Hepatocyte (in vitro differentiated cells): ENCODE results near the gene PHETA1.
A peak's percentile ranks its signal among the peaks of the same experiment; 100 is the strongest.

Source experiments
- EZH2 ChIP-seq: fragments of 200-600 bp; sonication (generic); IDR thresholded peaks from 2 replicates; pipeline ENCODE4 v1.6.1; 2016; ENCODE audit warnings: antibody characterized with exemption, mild to moderate bottlenecking, borderline replicate concordance
- TF ChIP-seq, protein P1 (sequence below): fragments of 200-600 bp; sonication (generic); IDR thresholded peaks from 2 replicates; pipeline ENCODE4 v1.5.1; 2016; ENCODE audit warnings: antibody characterized with exemption, mild to moderate bottlenecking; ENCODE audit not compliant: poor library complexity

DNA sequence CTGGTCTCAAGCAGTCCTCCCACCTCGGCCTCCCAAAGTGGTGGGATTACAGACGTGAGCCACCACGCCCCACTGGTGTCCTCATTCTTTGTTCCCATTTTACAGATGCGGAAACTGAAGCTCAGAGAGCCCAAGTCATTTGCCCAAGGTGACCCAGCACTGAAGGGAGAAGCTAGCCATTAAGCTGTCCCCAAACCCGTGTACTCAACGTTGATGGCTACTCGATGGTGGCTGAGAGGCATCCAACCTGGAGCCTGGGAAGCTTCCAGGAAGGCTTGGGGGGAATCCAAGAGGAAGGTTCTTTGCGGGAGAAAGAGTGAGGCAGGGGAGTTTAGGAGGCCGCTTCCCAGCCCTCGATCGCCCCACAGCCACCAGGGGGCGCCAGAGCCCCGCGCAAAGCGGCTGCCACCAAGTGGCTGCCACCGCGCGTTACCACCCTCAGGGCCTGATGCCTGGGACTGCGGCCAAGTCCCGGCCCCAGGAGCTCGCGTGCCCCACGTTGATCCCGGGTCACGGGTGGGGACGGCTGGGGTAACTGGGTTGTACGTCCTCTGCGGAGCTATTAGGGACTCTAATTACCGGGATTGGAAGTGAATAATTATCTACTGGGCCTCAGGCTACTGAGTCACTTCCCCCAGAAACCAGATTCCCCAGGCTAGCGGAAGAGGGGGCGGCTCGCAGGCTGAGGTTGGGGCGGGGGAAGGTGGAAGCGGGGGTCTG, 28.0 kb upstream of the PHETA1 start:
- no peak for TF ChIP-seq EZH2
- TF ChIP-seq, protein P1, sequence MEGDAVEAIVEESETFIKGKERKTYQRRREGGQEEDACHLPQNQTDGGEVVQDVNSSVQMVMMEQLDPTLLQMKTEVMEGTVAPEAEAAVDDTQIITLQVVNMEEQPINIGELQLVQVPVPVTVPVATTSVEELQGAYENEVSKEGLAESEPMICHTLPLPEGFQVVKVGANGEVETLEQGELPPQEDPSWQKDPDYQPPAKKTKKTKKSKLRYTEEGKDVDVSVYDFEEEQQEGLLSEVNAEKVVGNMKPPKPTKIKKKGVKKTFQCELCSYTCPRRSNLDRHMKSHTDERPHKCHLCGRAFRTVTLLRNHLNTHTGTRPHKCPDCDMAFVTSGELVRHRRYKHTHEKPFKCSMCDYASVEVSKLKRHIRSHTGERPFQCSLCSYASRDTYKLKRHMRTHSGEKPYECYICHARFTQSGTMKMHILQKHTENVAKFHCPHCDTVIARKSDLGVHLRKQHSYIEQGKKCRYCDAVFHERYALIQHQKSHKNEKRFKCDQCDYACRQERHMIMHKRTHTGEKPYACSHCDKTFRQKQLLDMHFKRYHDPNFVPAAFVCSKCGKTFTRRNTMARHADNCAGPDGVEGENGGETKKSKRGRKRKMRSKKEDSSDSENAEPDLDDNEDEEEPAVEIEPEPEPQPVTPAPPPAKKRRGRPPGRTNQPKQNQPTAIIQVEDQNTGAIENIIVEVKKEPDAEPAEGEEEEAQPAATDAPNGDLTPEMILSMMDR, result peak; percentile 97
